Suppressor macrophage treated with lipopolysaccharide for 1 hour (primary cell): Measurements from ENCODE around the gene SRD5A2.
"Not testable (repeated sequence)": the region's sequence is repeated elsewhere in the genome, so short reads cannot be mapped to it uniquely, and the experiment has no call there.

ENCODE experiments used
- DNase-seq, 3 donors: peaks; one replicate each; pipeline ENCODE4 v3.0.0-alpha.2; 2020 to 2022

Gene SRD5A2

DNA sequence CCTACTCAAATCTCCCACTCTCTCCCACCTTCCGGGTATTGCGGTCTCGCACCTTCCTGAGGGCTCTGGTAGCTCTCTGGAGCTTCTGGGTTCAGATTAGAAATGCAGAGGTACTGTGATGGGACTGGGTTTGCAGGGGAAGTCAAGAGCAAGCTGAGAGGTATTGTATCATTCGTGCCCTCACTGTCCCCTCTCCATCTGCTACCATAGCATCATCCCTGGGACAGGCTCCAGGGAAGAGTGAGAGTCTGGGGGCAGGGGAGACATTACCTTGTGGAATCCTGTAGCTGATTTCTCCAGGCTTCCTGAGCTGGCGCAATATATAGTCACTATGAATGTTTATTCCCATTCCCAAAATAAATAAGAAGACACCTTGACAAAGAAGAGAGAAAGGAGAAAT is 49.6 kb downstream of the SRD5A2 start:
- DNase-seq = no peak

DNA sequence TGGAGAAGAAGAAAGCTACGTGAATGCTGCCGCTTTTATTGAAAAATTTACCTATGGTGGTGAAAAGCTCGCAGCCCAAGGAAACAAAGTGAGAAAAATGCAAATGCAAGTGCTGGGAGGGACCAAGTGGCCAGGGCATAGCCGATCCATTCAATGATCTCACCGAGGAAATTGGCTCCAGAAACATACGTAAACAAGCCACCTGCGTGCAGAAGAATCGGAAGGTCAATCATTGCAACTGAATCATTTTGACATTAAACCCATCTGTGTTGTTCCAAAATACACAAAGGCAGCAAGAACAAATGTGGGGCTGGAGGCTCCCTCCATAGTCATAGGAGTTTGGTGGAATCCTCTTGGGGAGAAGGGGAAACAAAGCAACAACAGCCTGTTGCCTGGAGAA is 51.5 kb downstream of the SRD5A2 start:
- no peak for DNase-seq

DNA sequence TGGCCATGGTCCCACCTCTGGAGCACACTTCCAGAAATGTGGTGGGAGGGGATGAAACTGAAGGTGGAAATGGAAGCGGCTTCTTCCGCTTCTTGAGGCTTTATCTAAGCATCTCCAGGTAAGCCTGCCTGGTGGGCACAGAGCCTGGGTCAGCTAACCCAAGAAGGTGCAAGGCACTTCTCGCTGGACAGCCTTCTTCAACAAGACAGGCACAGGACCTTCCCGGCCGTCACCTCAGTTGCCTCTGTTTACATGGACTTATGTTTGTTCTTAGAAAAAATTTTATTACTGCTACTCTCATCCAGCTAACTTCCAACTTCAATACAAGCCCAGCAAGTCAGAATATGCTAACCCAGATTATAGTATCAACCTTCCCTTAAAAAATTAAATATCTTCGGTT is 51.9 kb downstream of the SRD5A2 start:
- DNase-seq = no peak

DNA sequence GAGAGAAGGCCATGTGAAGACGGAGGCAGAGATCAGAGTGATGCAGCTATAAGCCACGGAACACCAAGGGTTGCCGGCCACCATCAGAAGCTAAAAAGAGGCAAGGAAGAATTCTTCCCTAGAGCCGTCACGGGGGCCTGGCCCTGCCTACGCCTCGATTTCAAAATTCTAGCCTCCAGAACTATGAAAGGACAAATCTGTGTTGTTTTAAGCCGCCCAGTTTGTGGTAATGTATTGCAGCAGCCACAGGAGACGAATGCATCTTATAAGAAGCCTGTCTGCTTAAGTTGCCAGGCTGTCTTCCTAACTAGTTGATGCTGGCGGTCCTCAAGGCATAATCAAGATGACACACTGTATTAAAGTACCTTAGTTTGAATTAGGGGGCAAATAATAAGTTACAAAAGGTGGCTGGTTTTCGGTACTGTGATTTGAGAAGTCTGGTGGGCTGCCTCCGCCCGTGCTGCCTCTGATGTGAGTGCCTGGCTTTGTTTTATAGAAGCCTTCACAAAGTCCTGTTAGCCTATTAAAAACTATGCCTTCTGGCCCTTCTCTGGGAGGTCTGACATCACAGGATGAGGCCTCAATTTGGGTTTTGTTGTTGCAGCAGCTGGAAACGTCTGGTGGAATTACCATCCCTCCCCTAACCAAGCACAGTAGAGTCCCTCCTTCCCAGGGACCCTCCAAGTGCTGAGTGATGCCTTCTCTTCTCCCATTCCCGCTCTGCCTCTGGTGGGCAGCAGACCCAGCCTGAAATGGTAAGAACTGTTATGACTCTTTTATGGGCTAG is 53.6 kb downstream of the SRD5A2 start:
- DNase-seq = no peak

DNA sequence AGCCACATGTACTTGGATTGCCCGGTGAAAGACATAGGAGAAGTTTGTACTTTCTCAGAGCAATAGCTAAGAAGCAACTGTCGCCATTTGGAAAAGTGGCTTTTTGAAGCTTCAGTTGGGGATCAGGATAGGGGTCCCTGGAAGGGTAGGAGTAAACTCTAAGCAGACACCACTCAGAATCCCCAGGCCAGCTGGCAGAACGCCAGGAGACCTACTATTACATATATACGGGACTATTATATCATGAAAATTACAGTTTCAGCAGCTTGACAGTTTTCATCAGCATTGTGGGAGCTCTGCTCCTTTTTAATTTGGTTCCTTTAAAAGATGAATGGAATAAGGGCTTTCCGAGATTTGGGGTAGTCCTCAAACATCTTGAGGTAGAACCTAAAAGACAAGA is 54.9 kb downstream of the SRD5A2 start:
- no peak for DNase-seq

DNA sequence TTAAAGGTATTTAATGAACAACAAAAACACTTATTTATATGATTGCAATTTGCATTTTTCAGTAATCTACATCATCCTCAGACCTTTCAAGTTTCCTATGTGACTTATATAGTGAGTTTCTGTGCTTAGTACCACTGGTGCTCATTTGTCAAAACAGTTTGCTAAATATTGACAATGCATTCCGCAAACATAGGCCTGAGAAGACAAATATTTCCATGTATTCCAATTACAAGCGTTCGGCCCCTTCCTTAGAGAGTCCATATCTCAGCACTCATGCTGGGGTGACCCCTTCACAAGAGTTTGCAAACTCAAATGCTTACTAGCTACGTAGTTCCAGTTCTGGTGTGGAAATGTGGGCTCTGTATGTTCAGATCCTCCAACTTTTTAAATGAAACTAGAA is 56.1 kb downstream of the SRD5A2 start:
- DNase-seq = no peak

DNA sequence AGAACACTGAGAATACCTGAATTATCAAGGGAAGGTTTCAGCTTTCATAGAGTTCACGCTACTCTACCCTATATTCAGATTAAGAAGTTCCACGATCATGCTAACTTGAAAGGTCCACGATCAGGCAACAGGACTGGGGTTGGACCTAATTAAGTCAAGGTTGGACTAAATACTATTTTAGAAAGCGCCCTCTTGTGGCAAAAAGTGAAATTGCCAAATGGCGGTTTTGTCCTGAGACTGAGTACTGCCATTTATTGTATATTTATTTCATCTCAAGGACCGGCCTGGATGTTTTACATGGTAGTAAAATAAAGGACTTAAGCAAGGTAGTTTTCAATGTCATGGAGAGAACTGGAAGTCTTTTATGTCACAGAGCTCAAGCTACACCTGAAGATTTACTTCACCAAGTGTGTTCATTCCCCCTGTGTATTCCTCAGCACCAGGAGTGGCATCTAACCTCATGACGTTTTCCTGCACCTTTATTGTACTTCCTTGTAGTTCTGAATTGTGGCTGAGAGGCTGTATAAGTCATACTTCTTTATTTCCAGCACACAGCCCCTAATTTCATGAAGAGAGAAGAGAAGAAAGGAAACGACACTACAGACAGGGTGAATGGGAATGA is 56.8 kb downstream of the SRD5A2 start:
- DNase-seq = peak; percentile 71 to 77 (median 74)

DNA sequence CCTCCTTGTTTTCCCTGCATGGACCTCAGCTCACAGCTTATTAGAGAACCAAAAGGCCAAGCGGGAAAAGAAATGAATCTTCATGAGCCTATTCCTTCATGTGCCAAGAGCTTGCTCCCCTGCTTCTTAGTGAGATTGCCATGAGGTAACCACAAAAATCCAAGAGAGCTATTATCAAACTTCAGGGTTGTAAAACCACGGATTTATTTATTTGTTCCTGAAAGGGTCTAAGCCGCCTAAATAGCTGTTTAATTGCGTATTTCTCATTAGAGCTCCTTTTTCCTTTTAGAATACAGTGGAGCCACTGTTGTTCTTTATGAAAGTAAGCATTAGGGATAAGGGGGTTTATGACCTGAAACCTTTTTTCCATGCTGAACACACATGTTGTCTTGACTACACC is 58.0 kb downstream of the SRD5A2 start:
- DNase-seq = no peak

DNA sequence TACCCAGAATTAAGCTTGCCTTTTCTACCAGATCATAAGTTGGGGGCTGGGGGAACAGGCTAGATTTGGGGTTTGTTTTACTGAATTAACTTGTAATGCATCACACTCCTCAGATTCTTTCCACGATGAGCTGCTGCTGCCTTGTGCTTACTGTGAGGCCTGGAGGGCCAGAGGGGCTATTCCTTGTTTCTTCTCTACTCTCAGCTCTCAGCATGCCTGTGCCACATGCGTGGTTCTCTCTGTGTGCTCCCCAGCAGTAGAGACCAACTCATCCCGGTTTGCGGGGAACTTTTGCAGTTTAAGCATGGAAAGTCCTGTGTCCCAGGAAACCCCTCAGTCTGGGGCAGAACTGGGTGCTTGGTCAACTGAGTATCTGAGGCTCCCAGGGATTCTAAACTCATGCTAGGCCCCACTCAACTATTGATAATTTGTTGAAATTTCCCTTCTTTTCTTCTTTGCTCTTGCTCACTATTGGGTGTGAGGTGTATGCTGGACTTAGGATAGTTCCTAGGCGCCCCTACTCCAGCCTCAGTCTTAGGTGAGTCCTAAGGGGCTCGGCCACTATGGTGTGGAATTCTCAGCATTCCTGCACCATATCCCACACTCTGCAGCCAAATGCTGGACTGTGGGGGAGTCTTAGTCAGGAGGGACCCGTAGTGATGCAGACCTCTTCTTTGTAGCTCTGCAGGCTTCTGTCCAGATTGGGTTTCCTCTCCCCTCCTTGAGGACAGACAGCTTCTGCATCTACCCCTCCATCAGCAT is 63.1 kb downstream of the SRD5A2 start:
- no peak for DNase-seq

DNA sequence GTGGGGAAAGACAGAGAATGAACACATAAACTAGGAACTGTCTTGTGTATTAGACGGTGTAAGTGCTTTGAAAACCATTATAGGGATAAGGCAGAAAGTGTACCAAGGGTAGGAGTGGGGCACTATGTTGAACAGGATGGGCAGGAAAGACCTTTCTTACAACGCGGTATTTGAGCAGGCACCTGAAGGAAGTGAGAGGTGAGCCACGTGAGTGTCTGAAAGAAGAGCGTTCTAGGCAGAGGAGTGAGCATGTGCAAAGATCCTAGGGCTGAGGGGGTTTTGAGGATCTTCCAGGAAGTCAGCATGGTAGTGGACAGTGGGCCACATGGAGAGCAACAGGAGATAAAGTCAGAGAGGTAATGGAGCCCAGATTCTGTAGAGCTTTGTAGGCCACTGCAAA is 65.2 kb downstream of the SRD5A2 start:
- no peak for DNase-seq

DNA sequence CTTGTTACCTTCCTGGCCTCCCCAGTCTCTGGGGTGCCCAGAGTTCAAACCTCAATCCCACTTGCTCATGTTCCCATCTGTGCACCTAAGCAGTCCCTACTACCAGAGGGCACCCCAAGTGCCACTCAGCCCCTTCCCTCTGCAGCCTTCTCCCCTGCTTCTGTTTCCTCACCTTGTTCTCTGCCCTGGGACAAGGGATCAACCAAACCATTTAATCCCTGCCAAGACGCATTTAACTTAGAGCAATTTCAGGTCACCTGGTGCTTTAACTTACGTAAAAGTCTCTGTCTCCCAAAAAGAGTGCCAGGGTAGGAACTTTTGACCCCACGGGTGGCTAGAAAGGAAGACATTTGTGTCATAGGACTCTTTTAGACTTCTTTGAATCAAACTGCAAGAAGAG is 67.2 kb downstream of the SRD5A2 start:
- DNase-seq = no peak

DNA sequence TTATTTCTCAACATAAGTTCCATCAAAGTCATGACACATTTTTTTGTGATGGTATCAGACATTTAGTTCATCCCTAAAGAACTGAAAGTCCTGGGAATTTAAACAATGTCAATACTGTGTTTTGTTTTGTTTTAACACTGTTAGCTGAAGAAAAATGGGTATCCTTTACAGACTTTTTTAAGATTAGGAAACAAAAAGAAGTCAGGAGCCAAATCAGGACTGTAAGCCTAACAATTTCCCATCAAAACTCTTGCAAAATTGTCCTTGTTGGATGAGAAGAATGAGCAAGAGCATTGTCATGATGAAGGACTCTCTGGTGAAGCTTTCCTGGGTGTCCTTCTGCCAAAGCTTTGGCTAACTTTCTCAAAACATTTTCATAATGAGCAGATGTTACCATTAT is 69.4 kb downstream of the SRD5A2 start:
- DNase-seq = no peak

DNA sequence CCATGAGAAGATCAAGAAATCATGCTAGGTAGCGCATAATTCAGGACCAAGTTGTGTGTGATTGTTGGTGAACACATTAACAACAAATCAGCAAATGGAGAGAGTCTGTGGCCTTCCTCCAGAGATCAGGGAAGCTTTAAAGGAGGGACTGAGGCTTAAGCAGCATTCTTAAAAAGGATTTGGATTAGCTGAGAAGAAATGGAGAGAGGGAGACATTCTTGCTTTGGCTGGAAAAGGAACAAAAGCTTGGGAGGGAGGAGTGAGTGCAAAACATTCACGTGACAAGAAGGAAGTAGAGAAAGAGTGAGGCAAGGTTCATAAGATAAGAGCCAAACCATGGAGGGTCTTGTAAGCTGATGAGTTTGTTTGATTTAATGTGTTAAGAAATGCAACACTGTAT is 75.6 kb downstream of the SRD5A2 start:
- no peak for DNase-seq

DNA sequence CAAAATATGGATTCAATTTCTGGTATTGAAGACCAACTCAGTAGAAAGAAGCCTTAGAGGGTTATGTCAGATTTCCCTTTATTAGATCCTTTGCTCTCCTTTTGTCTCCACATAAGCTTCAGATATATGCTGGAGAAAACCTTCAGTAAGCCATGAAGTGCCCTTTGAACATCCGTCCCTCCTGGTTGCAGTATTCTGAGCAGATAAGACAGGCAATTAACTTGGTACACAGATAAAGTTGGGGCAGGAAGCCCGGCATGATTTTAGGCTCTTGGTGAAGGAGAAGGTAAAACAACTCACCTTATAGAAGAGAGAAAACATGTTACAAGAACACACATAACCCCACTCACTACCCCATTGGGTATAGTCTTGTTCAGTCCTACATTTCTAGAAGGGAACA is 76.4 kb downstream of the SRD5A2 start:
- no peak for DNase-seq

DNA sequence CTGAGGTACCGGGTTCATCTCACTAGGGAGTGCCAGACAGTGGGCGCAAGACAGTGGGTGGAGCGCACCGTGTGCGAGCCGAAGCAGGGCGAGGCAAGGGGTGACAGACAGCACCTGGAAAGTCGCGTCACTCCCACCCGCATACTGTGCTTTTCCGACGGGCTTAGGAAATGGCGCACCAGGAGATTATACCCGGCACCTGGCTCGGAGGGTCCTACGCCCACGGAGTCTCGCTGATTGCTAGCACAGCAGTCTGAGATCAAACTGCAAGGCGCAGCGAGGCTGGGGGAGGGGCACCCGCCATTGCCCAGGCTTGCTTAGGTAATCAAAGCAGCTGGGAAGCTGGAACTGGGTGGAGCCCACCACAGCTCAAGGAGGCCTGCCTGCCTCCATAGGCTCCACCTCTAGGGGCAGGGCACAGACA is 84.3 kb downstream of the SRD5A2 start:
- not testable (repeated sequence) for DNase-seq

DNA sequence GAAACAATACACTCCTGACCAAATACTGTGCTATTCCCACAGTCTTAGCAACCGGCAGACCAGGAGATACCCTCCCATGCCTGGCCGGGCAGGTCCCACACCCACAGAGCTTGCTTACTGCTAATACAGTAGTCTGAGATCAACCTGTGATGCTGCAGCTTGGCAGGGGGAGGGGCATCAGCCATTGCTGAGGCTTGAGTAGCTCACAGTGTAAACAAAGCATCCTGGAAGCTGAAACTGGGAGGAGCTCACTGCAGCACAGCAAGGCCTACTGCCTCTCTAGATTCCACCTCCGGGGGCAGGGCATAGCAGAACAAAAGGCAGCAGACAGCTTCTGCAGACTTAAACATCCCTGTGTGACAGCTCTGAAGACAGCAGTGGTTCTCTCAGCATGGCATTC is 91.4 kb downstream of the SRD5A2 start:
- not testable (repeated sequence) for DNase-seq

DNA sequence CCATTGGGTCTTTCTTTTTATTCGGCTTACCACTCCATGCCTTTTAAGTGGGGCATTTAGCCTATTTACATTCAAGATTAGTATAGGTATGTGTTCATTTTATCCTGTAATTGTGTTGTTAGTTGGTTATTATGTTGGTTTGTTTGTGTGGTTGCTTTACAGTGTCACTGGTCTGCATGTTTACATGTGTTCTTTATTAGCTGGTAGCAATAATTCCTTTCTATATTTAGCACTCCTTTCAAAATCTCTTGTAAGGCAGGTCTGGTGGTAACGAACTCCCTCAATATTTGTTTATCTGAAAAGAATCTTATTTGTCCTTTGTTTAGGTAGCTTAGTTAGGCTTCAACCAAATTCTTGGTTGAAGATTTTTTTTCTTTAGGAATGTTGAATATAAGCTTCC is 97.5 kb downstream of the SRD5A2 start:
- DNase-seq = no peak

DNA sequence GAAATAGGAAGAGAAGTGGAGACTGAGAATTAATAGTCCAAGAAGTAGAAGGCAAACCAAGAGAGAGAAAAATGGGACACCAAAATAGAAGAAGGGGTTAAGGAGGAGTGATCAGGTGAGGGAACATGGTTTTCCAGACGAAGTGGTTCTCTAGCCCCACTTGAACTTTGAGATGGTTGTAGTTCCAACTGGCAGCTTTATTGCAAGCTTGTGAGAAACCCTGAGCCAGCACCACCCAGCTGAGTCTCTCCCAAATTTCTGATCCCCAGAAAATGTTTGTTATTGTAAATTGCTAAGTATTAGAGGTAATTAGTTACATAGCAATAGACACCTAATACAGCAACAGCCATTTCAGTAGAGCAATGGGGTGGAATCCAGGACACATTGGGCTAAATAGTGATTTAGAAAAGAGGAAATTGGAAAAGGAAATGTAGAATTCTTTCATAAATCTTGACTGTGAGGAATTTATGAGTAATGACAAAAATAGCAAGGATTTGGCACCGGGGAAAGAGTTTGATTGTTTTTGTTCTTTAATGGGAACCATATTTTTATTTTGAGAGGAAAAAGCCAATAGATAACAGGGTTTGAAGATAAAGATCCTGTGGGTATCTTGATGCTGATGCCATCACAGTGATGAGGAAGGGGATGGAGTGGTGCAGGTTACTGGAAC is 104.1 kb downstream of the SRD5A2 start:
- DNase-seq = no peak

DNA sequence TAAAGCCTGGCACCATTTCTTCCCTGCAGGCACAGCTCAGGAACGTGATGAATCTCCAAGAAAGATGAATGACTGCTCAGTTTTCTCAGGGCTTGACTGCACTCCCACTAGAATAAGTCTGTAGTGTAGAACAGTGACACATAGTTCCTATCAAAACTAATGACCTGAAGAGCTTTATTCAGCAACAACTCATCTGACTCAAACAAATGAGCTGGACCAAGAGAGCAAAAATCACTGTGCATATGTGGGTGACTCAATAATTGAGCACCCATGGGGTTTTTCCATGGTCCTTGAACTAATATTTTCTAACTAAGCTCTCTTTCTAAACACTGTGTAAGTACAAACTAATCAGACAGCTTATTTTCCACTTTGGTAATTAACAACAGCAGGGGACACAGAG is 105.0 kb downstream of the SRD5A2 start:
- DNase-seq = no peak

DNA sequence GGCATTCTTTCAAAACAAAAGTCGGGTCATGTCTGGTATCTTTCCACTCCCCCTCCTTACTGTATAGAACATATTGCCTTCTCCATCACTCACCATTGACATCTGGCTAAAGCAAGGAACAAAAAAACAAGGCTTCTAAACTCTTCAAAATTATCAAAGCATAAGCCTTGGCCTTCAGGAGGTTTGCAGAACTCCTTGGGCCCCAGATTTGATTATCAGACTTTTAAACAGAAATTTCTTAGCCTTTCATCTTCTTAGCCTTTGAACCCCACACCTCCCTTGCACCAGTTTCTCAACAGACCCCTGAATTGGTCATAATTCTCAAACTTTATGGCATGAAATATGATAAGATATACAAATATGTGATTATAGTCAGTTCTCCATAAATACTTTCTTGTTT is 106.4 kb downstream of the SRD5A2 start:
- no peak for DNase-seq
